BLaER1 treated with 17β-estradiol and CSF1 and Interleukin-3, amounts not matched to agents 10 nM and 100 nM (cell line): ENCODE results near the gene COPS8.
A peak's percentile ranks its signal among the peaks of the same experiment; 100 is the strongest.

Source experiments
- H3K27ac ChIP-seq, 11 experiments: shearing (Covaris generic); formaldehyde crosslinking; 2 replicates each; pipeline ENCODE4 v1.8.1; 2022
- H3K27me3 ChIP-seq, 11 experiments: shearing (Covaris generic); formaldehyde crosslinking; 2 replicates each; pipeline ENCODE4 v1.8.1; 2022
- H3K36me3 ChIP-seq, 11 experiments: shearing (Covaris generic); formaldehyde crosslinking; 2 replicates each; pipeline ENCODE4 v1.8.1; 2022
- H3K4me1 ChIP-seq, 10 experiments: shearing (Covaris generic); formaldehyde crosslinking; 2 replicates each; pipeline ENCODE4 v1.8.1; 2022
- H3K4me2 ChIP-seq, 11 experiments: shearing (Covaris generic); formaldehyde crosslinking; 2 replicates each; pipeline ENCODE4 v1.8.1; 2022
- H3K4me3 ChIP-seq, 10 experiments: shearing (Covaris generic); formaldehyde crosslinking; 2 replicates each; pipeline ENCODE4 v1.8.1; 2022
- H3K9ac ChIP-seq, 11 experiments: shearing (Covaris generic); formaldehyde crosslinking; 2 replicates each; pipeline ENCODE4 v1.8.1; 2022
- H3K9me3 ChIP-seq, 11 experiments: shearing (Covaris generic); formaldehyde crosslinking; replicated peaks in 1 of 11; 2 replicates each; pipeline ENCODE4 v1.8.1; 2022
- H4K20me1 ChIP-seq, 11 experiments: shearing (Covaris generic); formaldehyde crosslinking; 2 replicates each; pipeline ENCODE4 v1.8.1; 2022
- Cebpa-rat ChIP-seq, 11 experiments: shearing (Covaris generic); IDR thresholded peaks; 2 replicates each; pipeline ENCODE4 v1.8.1; 2022

Gene COPS8

GRCh38 chr2:237092920-237093781 is 7.5 kb downstream of the COPS8 start:
- peaks cover 0 to 20% (median 17%) of the 10 kb centered on the region in 10 experiments; a peak in 14 of 20 replicates for H3K4me1 ChIP-seq

DNA sequence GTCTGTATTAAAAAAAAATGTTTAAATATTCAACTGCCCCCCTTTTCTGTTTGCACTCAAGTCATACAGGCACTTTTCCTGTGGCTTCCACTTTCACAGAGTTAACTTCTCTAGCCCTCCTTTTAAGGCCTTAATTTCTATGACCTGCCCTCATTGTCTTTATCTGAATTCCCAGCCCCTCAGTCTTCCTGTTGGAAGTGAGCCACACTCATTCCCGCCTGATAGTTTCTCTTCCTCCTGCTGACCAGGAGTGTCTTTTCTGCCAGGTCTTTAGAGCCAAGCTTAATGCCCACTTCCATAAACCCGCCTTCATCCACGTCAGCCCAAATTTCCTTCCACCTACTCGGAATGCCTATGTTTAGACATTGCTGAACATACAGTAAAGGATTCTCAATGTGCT is 10.5 kb downstream of the COPS8 start:
- Histone ChIP-seq H3K27ac (no peak overlapping the region), H4K20me1 (peaks cover 8 to 43% (median 30%) of the 10 kb centered on the region in 11 experiments; a peak in 17 of 22 replicates), H3K9me3 (no peaks in the 10 kb centered on the region), H3K27me3 (no peaks in the 10 kb centered on the region), H3K36me3 (peaks cover 78 to 97% (median 91%) of the 10 kb centered on the region in 11 experiments), H3K4me1 (peaks cover 0 to 20% (median 17%) of the 10 kb centered on the region in 10 experiments; a peak in 14 of 20 replicates), H3K4me2 (no peak overlapping the region), H3K9ac (no peak overlapping the region), H3K4me3 (no peak overlapping the region)
- TF ChIP-seq Cebpa-rat (IDR thresholded peaks at IDR 0.05) = no peak

More at GRCh38 chr2:237092920-237093781, 7.5 kb downstream of the COPS8 start:
- Histone ChIP-seq H3K9ac (peak overlapping the region in 2 of 11 experiments; percentile 1 to 40; a peak in 2 of 22 replicates), H3K4me2 (peak overlapping the region in 5 of 11 experiments; percentile 1 to 49 (median 28); a peak in 8 of 22 replicates), H3K4me3 (no peak overlapping the region), H4K20me1 (peaks cover 8 to 58% (median 35%) of the 10 kb centered on the region in 11 experiments; a peak in 17 of 22 replicates), H3K27ac (no peak overlapping the region), H3K9me3 (no peaks in the 10 kb centered on the region), H3K36me3 (peaks cover 78 to 97% (median 92%) of the 10 kb centered on the region in 11 experiments), H3K27me3 (no peaks in the 10 kb centered on the region)
- no peak for TF ChIP-seq Cebpa-rat (IDR thresholded peaks at IDR 0.05)

DNA sequence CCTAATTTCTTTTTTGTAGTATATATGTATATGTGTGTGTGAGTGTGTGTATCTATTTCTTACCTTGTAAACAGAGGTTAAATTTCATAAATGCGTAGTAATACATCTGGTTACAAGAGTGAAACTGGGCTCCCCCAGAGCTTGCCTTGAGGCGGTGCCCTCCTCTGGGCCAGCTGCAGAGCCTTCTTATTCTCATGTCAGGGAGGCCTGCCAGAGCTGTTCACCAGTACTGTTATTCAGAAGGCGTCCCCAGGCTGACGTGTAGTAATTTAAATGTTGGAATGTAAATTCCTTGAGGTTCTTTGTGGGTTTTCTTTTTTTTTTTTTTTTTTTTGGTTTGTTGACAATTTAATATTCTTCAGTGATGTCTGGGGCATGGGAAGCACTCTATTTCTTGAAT is 11.2 kb downstream of the COPS8 start:
- H4K20me1 ChIP-seq = peaks cover 8 to 37% (median 23%) of the 10 kb centered on the region in 11 experiments; a peak in 17 of 22 replicates
- H3K36me3 ChIP-seq = peaks cover 81 to 97% (median 91%) of the 10 kb centered on the region in 11 experiments
- no peak overlapping the region for H3K4me3 ChIP-seq
- H3K4me2 ChIP-seq = no peak overlapping the region
- peaks cover 0 to 20% (median 16%) of the 10 kb centered on the region in 10 experiments; a peak in 14 of 20 replicates for H3K4me1 ChIP-seq
- no peaks in the 10 kb centered on the region for H3K27me3 ChIP-seq
- H3K9ac ChIP-seq = no peak overlapping the region
- no peak overlapping the region for H3K27ac ChIP-seq
- H3K9me3 ChIP-seq = no peaks in the 10 kb centered on the region
- no peak for TF ChIP-seq Cebpa-rat (IDR thresholded peaks at IDR 0.05)

- H4K20me1 ChIP-seq = peaks cover 5 to 32% (median 21%) of the 10 kb centered on the region in 11 experiments; a peak in 15 of 22 replicates
- H3K4me2 ChIP-seq = no peak overlapping the region
- no peak overlapping the region for H3K9ac ChIP-seq
- H3K27me3 ChIP-seq = no peaks in the 10 kb centered on the region
- H3K36me3 ChIP-seq = peaks cover 78 to 99% (median 89%) of the 10 kb centered on the region in 11 experiments
- TF ChIP-seq Cebpa-rat (IDR thresholded peaks at IDR 0.05) = no peak
- H3K4me1 ChIP-seq = peaks cover 0 to 18% (median 14%) of the 10 kb centered on the region in 10 experiments; a peak in 14 of 20 replicates
- no peak overlapping the region for H3K4me3 ChIP-seq
- no peaks in the 10 kb centered on the region for H3K9me3 ChIP-seq
- H3K27ac ChIP-seq = no peak overlapping the region
Measured at GRCh38 chr2:237097326-237097910, 11.7 kb downstream of the COPS8 start.

DNA sequence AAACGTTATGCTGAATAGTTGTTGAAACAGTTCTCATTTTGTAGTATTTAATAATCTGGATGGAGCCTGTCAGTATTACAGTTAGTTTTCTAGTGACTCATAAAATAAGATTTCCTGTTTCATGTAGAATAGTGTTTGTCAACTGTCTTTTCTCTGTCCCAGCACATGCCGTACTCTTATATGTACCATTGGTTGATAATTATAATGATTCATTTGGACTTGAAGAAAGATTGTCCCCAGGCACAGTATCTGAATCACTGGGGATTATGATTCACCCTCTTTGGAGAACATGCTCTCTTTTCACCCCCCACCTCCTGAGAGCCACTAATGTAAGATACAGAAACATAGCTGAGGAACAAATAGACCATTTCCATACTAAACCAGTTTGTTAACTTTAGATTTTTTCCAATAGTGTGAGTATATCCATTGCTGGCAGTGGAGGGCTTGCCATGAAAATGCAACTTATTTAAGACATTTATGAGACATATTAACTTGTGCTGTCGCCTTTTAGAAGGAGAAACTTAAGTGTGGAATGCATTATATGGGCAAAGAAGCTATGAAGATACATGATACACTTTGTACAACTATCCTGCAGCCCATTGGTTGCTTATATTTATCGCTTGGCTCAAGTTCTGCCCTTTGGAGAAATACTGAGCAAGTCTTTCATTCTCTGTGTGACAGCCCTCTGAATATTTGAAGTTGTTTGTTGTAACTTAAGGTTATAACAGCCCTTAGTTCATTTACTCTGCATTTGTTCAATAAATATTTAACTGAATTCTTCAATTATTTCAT is 12.4 kb downstream of the COPS8 start:
- H3K4me2 ChIP-seq = no peak overlapping the region
- H3K27me3 ChIP-seq = no peaks in the 10 kb centered on the region
- H3K9ac ChIP-seq = no peak overlapping the region
- no peak for TF ChIP-seq Cebpa-rat (IDR thresholded peaks at IDR 0.05)
- H3K27ac ChIP-seq = no peak overlapping the region
- H4K20me1 ChIP-seq = peaks cover 0 to 25% (median 14%) of the 10 kb centered on the region in 11 experiments; a peak in 10 of 22 replicates
- peaks cover 80 to 99% (median 92%) of the 10 kb centered on the region in 11 experiments for H3K36me3 ChIP-seq
- no peaks in the 10 kb centered on the region for H3K9me3 ChIP-seq
- H3K4me1 ChIP-seq = peaks cover 0 to 12% (median 9%) of the 10 kb centered on the region in 10 experiments; a peak in 12 of 20 replicates
- H3K4me3 ChIP-seq = no peak overlapping the region

- Histone ChIP-seq H3K9me3 (no peaks in the 10 kb centered on the region), H3K9ac (no peak overlapping the region), H3K4me2 (no peak overlapping the region), H3K27me3 (no peaks in the 10 kb centered on the region), H3K36me3 (peaks cover 72 to 99% (median 82%) of the 10 kb centered on the region in 11 experiments), H3K27ac (no peak overlapping the region), H4K20me1 (peaks cover 0 to 8% (median 0%) of the 10 kb centered on the region in 11 experiments; a peak in 3 of 22 replicates), H3K4me1 (no peaks in the 10 kb centered on the region), H3K4me3 (no peak overlapping the region)
- no peak for TF ChIP-seq Cebpa-rat (IDR thresholded peaks at IDR 0.05)
Measured at GRCh38 chr2:237099804-237100203, 14.1 kb downstream of the COPS8 start.

- no peak for TF ChIP-seq Cebpa-rat (IDR thresholded peaks at IDR 0.05)
- no peaks in the 10 kb centered on the region for H3K4me1 ChIP-seq
- no peaks in the 10 kb centered on the region for H3K27me3 ChIP-seq
- no peak overlapping the region for H3K4me2 ChIP-seq
- no peak overlapping the region for H3K4me3 ChIP-seq
- H4K20me1 ChIP-seq = peaks cover 0 to 2% (median 0%) of the 10 kb centered on the region in 11 experiments; a peak in 1 of 22 replicates
- no peak overlapping the region for H3K9ac ChIP-seq
- peaks cover 57 to 94% (median 66%) of the 10 kb centered on the region in 11 experiments for H3K36me3 ChIP-seq
- H3K27ac ChIP-seq = no peak overlapping the region
- H3K9me3 ChIP-seq = no peaks in the 10 kb centered on the region
Measured at GRCh38 chr2:237101118-237101979, 15.7 kb downstream of the COPS8 start.

GRCh38 chr2:237102428-237102827 is 16.7 kb downstream of the COPS8 start:
- Histone ChIP-seq H3K9ac (no peak overlapping the region), H3K4me2 (no peak overlapping the region), H3K27ac (no peak overlapping the region), H3K9me3 (no peaks in the 10 kb centered on the region), H3K27me3 (no peaks in the 10 kb centered on the region), H3K4me1 (no peaks in the 10 kb centered on the region), H3K4me3 (no peak overlapping the region), H4K20me1 (no peaks in the 10 kb centered on the region), H3K36me3 (peaks cover 47 to 83% (median 58%) of the 10 kb centered on the region in 11 experiments)
- no peak for TF ChIP-seq Cebpa-rat (IDR thresholded peaks at IDR 0.05)
